HG03064 (cell line): ENCODE measurements around the gene CALD1.

Source experiments
- ATAC-seq: cut with Tn5 transposase; IDR thresholded peaks from one replicate; pipeline ENCODE4 v1.9.1; 2021; ENCODE audit warnings: low read depth; ENCODE audit not compliant: unreplicated experiment

The CALD1 gene

GRCh38 chr7:134784251-134785049, 5.0 kb downstream of the CALD1 start:
- ATAC-seq, result no peak

- ATAC-seq, result no peak
Measured at GRCh38 chr7:134785842-134786241, 6.4 kb downstream of the CALD1 start.

GRCh38 chr7:134787064-134787463, 7.6 kb downstream of the CALD1 start:
- ATAC-seq, result no peak

GRCh38 chr7:134787720-134788119, 8.3 kb downstream of the CALD1 start:
- no peak for ATAC-seq

- ATAC-seq, result no peak
Measured at GRCh38 chr7:134788191-134788590, 8.8 kb downstream of the CALD1 start.

- no peak for ATAC-seq
Measured at GRCh38 chr7:134789967-134790685, 10.7 kb downstream of the CALD1 start.

- ATAC-seq, result no peak
Measured at GRCh38 chr7:134792968-134793367, 13.5 kb downstream of the CALD1 start.

GRCh38 chr7:134795231-134795630, 15.8 kb downstream of the CALD1 start:
- ATAC-seq, result no peak

GRCh38 chr7:134798155-134798554, 18.7 kb downstream of the CALD1 start:
- no peak for ATAC-seq

- ATAC-seq, result no peak
Measured at GRCh38 chr7:134799377-134799776, 19.9 kb downstream of the CALD1 start.

GRCh38 chr7:134802762-134803161, 23.3 kb downstream of the CALD1 start:
- ATAC-seq, result no peak

- ATAC-seq, result no peak
Measured at GRCh38 chr7:134804351-134804750, 24.9 kb downstream of the CALD1 start.

- ATAC-seq, result no peak
Measured at GRCh38 chr7:134804854-134805253, 25.4 kb downstream of the CALD1 start.

GRCh38 chr7:134806197-134806596, 26.8 kb downstream of the CALD1 start:
- no peak for ATAC-seq

GRCh38 chr7:134809616-134810015, 30.2 kb downstream of the CALD1 start:
- no peak for ATAC-seq

GRCh38 chr7:134811765-134812164, 32.3 kb downstream of the CALD1 start:
- ATAC-seq, result no peak

- no peak for ATAC-seq
Measured at GRCh38 chr7:134813663-134814396, 34.4 kb downstream of the CALD1 start.

GRCh38 chr7:134814730-134815364, 35.4 kb downstream of the CALD1 start:
- ATAC-seq, result no peak

GRCh38 chr7:134818613-134819345, 39.3 kb downstream of the CALD1 start:
- no peak for ATAC-seq

GRCh38 chr7:134819401-134819800, 40.0 kb downstream of the CALD1 start:
- ATAC-seq, result no peak
